Effector CD8-positive, alpha-beta T cell (primary cell): ENCODE data around the gene AACS.
"Not testable (repeated sequence)": the region's sequence is repeated elsewhere in the genome, so short reads cannot be mapped to it uniquely, and the experiment has no call there.

Experiments
- DNase-seq: peaks from one replicate; lab custom pipeline; 2025; lab: John Stamatoyannopoulos, UW

Gene AACS

GRCh38 chr12:125092108-125092871, 27.1 kb downstream of the AACS start:
- DNase-seq, result no peak

- no peak for DNase-seq
Observed at GRCh38 chr12:125092872-125093680, 27.8 kb downstream of the AACS start.

GRCh38 chr12:125093681-125094330, 28.6 kb downstream of the AACS start:
- DNase-seq, result no peak

- no peak for DNase-seq
Observed at GRCh38 chr12:125096894-125097293, 31.7 kb downstream of the AACS start.

GRCh38 chr12:125097427-125097826, 32.2 kb downstream of the AACS start:
- no peak for DNase-seq

- DNase-seq, result no peak
Observed at GRCh38 chr12:125098676-125099408, 33.6 kb downstream of the AACS start.

- DNase-seq, result no peak
Observed at GRCh38 chr12:125099409-125099782, 34.2 kb downstream of the AACS start.

GRCh38 chr12:125100551-125101434, 35.6 kb downstream of the AACS start:
- no peak for DNase-seq

GRCh38 chr12:125104982-125105381, 39.7 kb downstream of the AACS start:
- no peak for DNase-seq

- DNase-seq, result no peak
Observed at GRCh38 chr12:125105600-125105999, 40.4 kb downstream of the AACS start.

GRCh38 chr12:125110641-125111360, 45.6 kb downstream of the AACS start:
- DNase-seq, result no peak

GRCh38 chr12:125111403-125111802, 46.2 kb downstream of the AACS start:
- DNase-seq, result no peak

GRCh38 chr12:125112614-125113013, 47.4 kb downstream of the AACS start:
- not testable (repeated sequence) for DNase-seq

GRCh38 chr12:125113263-125113662, 48.0 kb downstream of the AACS start:
- no peak for DNase-seq

GRCh38 chr12:125113789-125114188, 48.6 kb downstream of the AACS start:
- DNase-seq, result no peak

- no peak for DNase-seq
Observed at GRCh38 chr12:125114365-125115141, 49.3 kb downstream of the AACS start.

- no peak for DNase-seq
Observed at GRCh38 chr12:125120566-125120965, 55.3 kb downstream of the AACS start.

- DNase-seq, result no peak
Observed at GRCh38 chr12:125121106-125121505, 55.9 kb downstream of the AACS start.

GRCh38 chr12:125122668-125123067, 57.4 kb downstream of the AACS start:
- no peak for DNase-seq
